Keratinocyte (primary cell): ENCODE data around the gene GPX1. TPM values are rescaled to one million over a fixed set of nuclear protein-coding genes. Genes with fewer than 3 reads are reported as not detected.
"Not testable (repeated sequence)": the region's sequence is repeated elsewhere in the genome, so short reads cannot be mapped to it uniquely, and the experiment has no call there.

Experiments
- DNase-seq: peaks from one replicate; pipeline ENCODE4 v3.0.0-alpha.2; 2011; ENCODE audit warnings: low read depth, missing footprints, low spot score
- FAIRE-seq: peaks from 2 replicates; lab custom pipeline; 2011; peaks lifted over from hg19 to GRCh38; lab: Jason Lieb, UNC
- H2AFZ ChIP-seq: 2 replicates; pipeline ENCODE4 v1.6.0; 2012; ENCODE audit warnings: low read length, control low read depth, inconsistent platforms; ENCODE audit not compliant: control insufficient read depth
- H3K27ac ChIP-seq: 2 replicates; pipeline ENCODE4 v1.5.1; 2011; ENCODE audit warnings: low read length; ENCODE audit not compliant: control insufficient read depth, insufficient read depth
- H3K27me3 ChIP-seq: 3 replicates; pipeline ENCODE4 v1.6.0; 2011; ENCODE audit warnings: low read length; ENCODE audit not compliant: control insufficient read depth, insufficient read depth; ENCODE audit errors: extremely low read depth
- H3K36me3 ChIP-seq, 2 experiments: 2 replicates in 1 of 2; 3 replicates in 1 of 2; pipeline ENCODE4 v1.5.1; 2011; ENCODE audit warnings: low read length in 2 of 2, mild to moderate bottlenecking in 1 of 2; ENCODE audit not compliant: control insufficient read depth in 2 of 2, insufficient read depth in 2 of 2; ENCODE audit errors: extremely low read depth in 1 of 2
- H3K4me1 ChIP-seq: 3 replicates; pipeline ENCODE4 v1.5.1; 2011; ENCODE audit warnings: low read length; ENCODE audit not compliant: control insufficient read depth, insufficient read depth; ENCODE audit errors: extremely low read depth
- H3K4me2 ChIP-seq: 3 replicates; pipeline ENCODE4 v1.6.0; 2011; ENCODE audit warnings: low read depth, low read length; ENCODE audit not compliant: control insufficient read depth, insufficient read depth; ENCODE audit errors: extremely low read depth
- H3K4me3 ChIP-seq, 3 experiments: fragments of 200-600 bp in 1 of 3; sonication (generic) in 1 of 3; 2 replicates in 2 of 3; 3 replicates in 1 of 3; pipeline ENCODE4 v1.5.1; 2011 to 2016; ENCODE audit warnings: low read length in 3 of 3, mild to moderate bottlenecking in 3 of 3, control low read depth in 2 of 3, inconsistent platforms in 1 of 3, low read depth in 1 of 3, mixed read lengths in 1 of 3, mixed run types in 1 of 3, moderate library complexity in 1 of 3; ENCODE audit not compliant: control insufficient read depth in 2 of 3, insufficient read depth in 2 of 3; ENCODE audit errors: extremely low read depth in 1 of 3
- H3K79me2 ChIP-seq: 2 replicates; pipeline ENCODE4 v1.6.0; 2012; ENCODE audit warnings: low read length; ENCODE audit not compliant: control insufficient read depth, insufficient read depth
- H3K9ac ChIP-seq: 3 replicates; pipeline ENCODE4 v1.6.0; 2011; ENCODE audit warnings: low read length; ENCODE audit not compliant: control insufficient read depth, insufficient read depth; ENCODE audit errors: extremely low read depth
- H3K9me1 ChIP-seq: 3 replicates; pipeline ENCODE4 v1.6.0; 2011; ENCODE audit warnings: low read length; ENCODE audit not compliant: control insufficient read depth, insufficient read depth; ENCODE audit errors: extremely low read depth
- H3K9me3 ChIP-seq: 2 replicates; pipeline ENCODE4 v1.5.1; 2012; ENCODE audit warnings: low read depth, low read length; ENCODE audit not compliant: control insufficient read depth
- H4K20me1 ChIP-seq: 3 replicates; pipeline ENCODE4 v1.6.0; 2011; ENCODE audit warnings: low read length; ENCODE audit not compliant: control insufficient read depth, insufficient read depth; ENCODE audit errors: extremely low read depth
- EZH2 ChIP-seq: IDR thresholded peaks from one replicate; pipeline ENCODE4 v1.6.1; 2012; ENCODE audit warnings: inconsistent platforms, mild to moderate bottlenecking, low read length, moderate library complexity
- dilution Hi-C: fragments of 300-500 bp; cut with MboI; formaldehyde crosslinking; loops from one replicate; pipeline ENCODE4 v1.7.0; 2020; ENCODE audit warnings: low sequenced_read_pairs; ENCODE audit not compliant: extremely low pct_ligation_motif_present
- polyA plus RNA-seq, 5 experiments: library from polyadenylated mRNA; depleted of rRNA in 3 of 5; stranded (reverse) in 3 of 5; stranded (forward) in 1 of 5; unstranded in 1 of 5; fragments of >200 nt; gene quantifications; 1 replicate in 1 of 5; 2 replicates in 3 of 5; 3 replicates in 1 of 5; pipeline versions ENCODE4 v1.2.1 to v1.2.3, GENCODE V29; 2011 to 2012; ENCODE audit warnings: missing spikeins in 2 of 5, low read depth in 1 of 5, low replicate concordance in 1 of 5
- TF ChIP-seq, protein P1 (sequence below), 3 experiments: IDR thresholded peaks in 1 of 3; conservative IDR thresholded peaks in 1 of 3; optimal IDR thresholded peaks in 1 of 3; 2 replicates in 2 of 3; 3 replicates in 1 of 3; pipeline versions ENCODE3 to v1.5.1; 2011; ENCODE audit warnings: low read length in 3 of 3, mild to moderate bottlenecking in 3 of 3, moderate library complexity in 2 of 3, control low read depth in 1 of 3, inconsistent platforms in 1 of 3; ENCODE audit not compliant: insufficient read depth in 2 of 3; ENCODE audit errors: extremely low read depth in 1 of 3

The GPX1 gene
- polyA plus RNA-seq, 1 donor (not counting 4 experiments of a cell fraction or from before 2014, with no cell fraction given), result 427 TPM

DNA sequence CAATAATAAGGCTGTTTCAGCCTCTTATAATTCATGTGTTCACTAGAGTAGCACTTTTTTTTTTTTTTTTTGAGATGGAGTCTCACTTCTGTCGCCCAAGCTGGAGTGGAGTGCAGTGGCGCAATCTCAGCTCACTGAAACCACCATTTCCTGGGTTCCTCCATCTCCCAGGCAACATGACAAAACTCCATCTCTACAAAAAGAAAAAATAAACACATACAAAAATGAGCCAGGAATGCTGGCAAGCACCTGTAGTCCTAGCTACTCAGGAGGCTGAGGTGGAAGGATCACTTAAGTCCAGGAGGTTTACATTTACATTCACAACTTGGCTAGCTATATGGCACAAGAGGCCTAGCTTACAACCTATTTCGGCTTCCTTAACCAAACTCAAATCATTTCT is 25.1 kb downstream of the GPX1 start:
- H3K4me2 ChIP-seq, result no peak overlapping the region
- H2AFZ ChIP-seq, result no peak overlapping the region
- DNase-seq (no peak), FAIRE-seq (no peak)
- peaks cover 3% of the 10 kb centered on the region for H3K4me1 ChIP-seq
- peaks cover 22 to 26% of the 10 kb centered on the region in 2 experiments for H3K36me3 ChIP-seq
- dilution Hi-C loops, result no loop called here
- H3K9me3 ChIP-seq, result no peaks in the 10 kb centered on the region
- no peak overlapping the region for H3K4me3 ChIP-seq
- H3K9ac ChIP-seq, result no peak overlapping the region
- H3K9me1 ChIP-seq, result no peaks in the 10 kb centered on the region
- H3K27me3 ChIP-seq, result no peaks in the 10 kb centered on the region
- H3K79me2 ChIP-seq, result peaks cover 23% of the 10 kb centered on the region
- no peak overlapping the region for H3K27ac ChIP-seq
- no peaks in the 10 kb centered on the region for H4K20me1 ChIP-seq
- TF ChIP-seq, protein P1, sequence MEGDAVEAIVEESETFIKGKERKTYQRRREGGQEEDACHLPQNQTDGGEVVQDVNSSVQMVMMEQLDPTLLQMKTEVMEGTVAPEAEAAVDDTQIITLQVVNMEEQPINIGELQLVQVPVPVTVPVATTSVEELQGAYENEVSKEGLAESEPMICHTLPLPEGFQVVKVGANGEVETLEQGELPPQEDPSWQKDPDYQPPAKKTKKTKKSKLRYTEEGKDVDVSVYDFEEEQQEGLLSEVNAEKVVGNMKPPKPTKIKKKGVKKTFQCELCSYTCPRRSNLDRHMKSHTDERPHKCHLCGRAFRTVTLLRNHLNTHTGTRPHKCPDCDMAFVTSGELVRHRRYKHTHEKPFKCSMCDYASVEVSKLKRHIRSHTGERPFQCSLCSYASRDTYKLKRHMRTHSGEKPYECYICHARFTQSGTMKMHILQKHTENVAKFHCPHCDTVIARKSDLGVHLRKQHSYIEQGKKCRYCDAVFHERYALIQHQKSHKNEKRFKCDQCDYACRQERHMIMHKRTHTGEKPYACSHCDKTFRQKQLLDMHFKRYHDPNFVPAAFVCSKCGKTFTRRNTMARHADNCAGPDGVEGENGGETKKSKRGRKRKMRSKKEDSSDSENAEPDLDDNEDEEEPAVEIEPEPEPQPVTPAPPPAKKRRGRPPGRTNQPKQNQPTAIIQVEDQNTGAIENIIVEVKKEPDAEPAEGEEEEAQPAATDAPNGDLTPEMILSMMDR (optimal IDR thresholded peaks at IDR 0.05 in 1 of 3, IDR thresholded peaks at IDR 0.05 in 1 of 3, conservative IDR thresholded peaks at IDR 0.05 in 1 of 3; ENCODE audit: extremely low read depth in 1 of 3, insufficient read depth in 2 of 3, low read length in 3 of 3), result no peak
- TF ChIP-seq EZH2, result no peak

DNA sequence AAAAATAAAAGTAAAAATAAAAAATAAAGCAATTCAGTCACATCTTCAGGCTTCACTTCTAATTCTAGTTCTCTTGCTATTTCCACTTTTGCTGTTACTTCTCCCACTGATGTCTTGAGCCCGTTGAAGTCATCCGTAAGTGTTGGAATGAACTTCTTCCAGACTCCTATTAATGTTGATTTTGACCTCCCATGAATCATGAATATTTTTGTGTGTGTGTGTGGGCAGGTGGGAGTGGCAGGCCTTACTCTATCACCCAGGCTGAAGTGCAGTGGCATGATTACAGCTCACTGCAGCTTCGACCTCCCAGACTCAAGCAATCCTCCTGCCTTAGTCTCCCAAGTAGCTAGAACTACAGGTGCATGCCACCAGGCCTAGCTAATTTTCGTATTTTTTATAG is 29.0 kb downstream of the GPX1 start:
- dilution Hi-C loops, result no loop called here
- no peak for DNase-seq
- no peak overlapping the region for H3K27ac ChIP-seq
- no peak overlapping the region for H3K4me2 ChIP-seq
- H2AFZ ChIP-seq, result no peak overlapping the region
- H3K79me2 ChIP-seq, result peaks cover 8% of the 10 kb centered on the region
- no peak overlapping the region for H3K9ac ChIP-seq
- no peaks in the 10 kb centered on the region for H3K27me3 ChIP-seq
- H4K20me1 ChIP-seq, result no peaks in the 10 kb centered on the region
- H3K4me1 ChIP-seq, result peaks cover 3% of the 10 kb centered on the region
- no peak for FAIRE-seq
- peaks cover 27 to 30% of the 10 kb centered on the region in 2 experiments for H3K36me3 ChIP-seq
- TF ChIP-seq, protein P1 (optimal IDR thresholded peaks at IDR 0.05 in 1 of 3, IDR thresholded peaks at IDR 0.05 in 1 of 3, conservative IDR thresholded peaks at IDR 0.05 in 1 of 3; ENCODE audit: extremely low read depth in 1 of 3, insufficient read depth in 2 of 3, low read length in 3 of 3), result no peak
- no peak overlapping the region for H3K4me3 ChIP-seq
- H3K9me1 ChIP-seq, result no peaks in the 10 kb centered on the region
- no peaks in the 10 kb centered on the region for H3K9me3 ChIP-seq

DNA sequence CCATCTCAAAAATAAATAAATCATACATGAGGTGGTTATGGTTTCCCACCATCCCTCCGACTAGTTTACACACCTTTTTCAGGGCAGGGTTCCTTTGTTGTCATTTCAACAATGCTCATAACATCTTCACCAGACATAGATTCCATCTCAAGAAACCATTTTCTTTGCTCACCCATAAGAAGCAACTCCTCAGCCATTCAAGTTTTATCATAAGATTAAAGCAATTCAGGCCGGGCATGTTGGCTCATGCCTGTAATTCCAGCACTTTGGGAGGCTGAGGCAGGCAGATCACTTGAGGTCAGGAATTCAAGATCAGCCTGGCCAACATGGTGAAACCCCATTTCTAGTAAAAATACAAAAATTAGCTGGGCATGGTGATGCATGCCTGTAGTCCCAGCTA is 29.8 kb downstream of the GPX1 start:
- H3K4me3 ChIP-seq, H3K27me3 ChIP-seq, H2AFZ ChIP-seq, H3K79me2 ChIP-seq, H3K4me2 ChIP-seq, H3K4me1 ChIP-seq, DNase-seq, H3K9ac ChIP-seq, dilution Hi-C loops, FAIRE-seq, H4K20me1 ChIP-seq, H3K27ac ChIP-seq, H3K9me1 ChIP-seq, H3K9me3 ChIP-seq: not testable (repeated sequence)
- H3K36me3 ChIP-seq, result peaks cover 29 to 38% of the 10 kb centered on the region in 2 experiments
